ENCODE results near the gene SYT1.
A peak's percentile ranks its signal among the peaks of the same experiment; 100 is the strongest.

SYT1 gene

GRCh38 chr12:78916845-78917480, 52.4 kb downstream of the SYT1 start:
- no peaks in the 10 kb centered on the region for H3K36me3 ChIP-seq (ENCODE audit: low read depth)
- no peaks in the 10 kb centered on the region for H3K9me3 ChIP-seq (ENCODE audit: severe bottlenecking)
- DNase-seq (ENCODE audit: low spot score) (no peak), ATAC-seq (ENCODE audit: low read depth) (peak; percentile 66; the same call in 2 of the 3 replicates)
- no peak for TF ChIP-seq CTCF (IDR thresholded peaks at IDR 0.05; ENCODE audit: poor library complexity, severe bottlenecking)
- no peak overlapping the region for H3K27ac ChIP-seq (ENCODE audit: poor library complexity, severe bottlenecking)
- no peaks in the 10 kb centered on the region for H3K27me3 ChIP-seq (ENCODE audit: insufficient read depth, poor library complexity, severe bottlenecking)
- no peak overlapping the region for H3K4me3 ChIP-seq (ENCODE audit: severe bottlenecking)
- peaks cover 14% of the 10 kb centered on the region for H3K4me1 ChIP-seq (ENCODE audit: insufficient read depth, poor library complexity, severe bottlenecking)

GRCh38 chr12:78917513-78917912, 52.9 kb downstream of the SYT1 start:
- H3K27me3 ChIP-seq (ENCODE audit: insufficient read depth, poor library complexity, severe bottlenecking): no peaks in the 10 kb centered on the region
- H3K27ac ChIP-seq (ENCODE audit: poor library complexity, severe bottlenecking): no peak overlapping the region
- peaks cover 14% of the 10 kb centered on the region for H3K4me1 ChIP-seq (ENCODE audit: insufficient read depth, poor library complexity, severe bottlenecking)
- no peak overlapping the region for H3K4me3 ChIP-seq (ENCODE audit: severe bottlenecking)
- H3K9me3 ChIP-seq (ENCODE audit: severe bottlenecking): no peaks in the 10 kb centered on the region
- ATAC-seq (ENCODE audit: low read depth) (no peak), DNase-seq (ENCODE audit: low spot score) (no peak)
- TF ChIP-seq CTCF (IDR thresholded peaks at IDR 0.05; ENCODE audit: poor library complexity, severe bottlenecking): no peak
- H3K36me3 ChIP-seq (ENCODE audit: low read depth): no peaks in the 10 kb centered on the region

GRCh38 chr12:78918268-78918667, 53.7 kb downstream of the SYT1 start:
- ATAC-seq (ENCODE audit: low read depth) (no peak), DNase-seq (ENCODE audit: low spot score) (no peak)
- Histone ChIP-seq H3K36me3 (ENCODE audit: low read depth) (no peaks in the 10 kb centered on the region), H3K9me3 (ENCODE audit: severe bottlenecking) (no peaks in the 10 kb centered on the region), H3K27ac (ENCODE audit: poor library complexity, severe bottlenecking) (no peak overlapping the region), H3K4me1 (ENCODE audit: insufficient read depth, poor library complexity, severe bottlenecking) (peaks cover 14% of the 10 kb centered on the region), H3K4me3 (ENCODE audit: severe bottlenecking) (no peak overlapping the region), H3K27me3 (ENCODE audit: insufficient read depth, poor library complexity, severe bottlenecking) (no peaks in the 10 kb centered on the region)
- TF ChIP-seq CTCF (IDR thresholded peaks at IDR 0.05; ENCODE audit: poor library complexity, severe bottlenecking): no peak

GRCh38 chr12:78928200-78929074, 63.9 kb downstream of the SYT1 start:
- H3K9me3 ChIP-seq (ENCODE audit: severe bottlenecking): no peaks in the 10 kb centered on the region
- no peak for DNase-seq (ENCODE audit: low spot score)
- TF ChIP-seq CTCF (IDR thresholded peaks at IDR 0.05; ENCODE audit: poor library complexity, severe bottlenecking): no peak
- peak overlapping the region; percentile 69 for H3K27ac ChIP-seq (ENCODE audit: poor library complexity, severe bottlenecking)
- H3K4me3 ChIP-seq (ENCODE audit: severe bottlenecking): no peak overlapping the region
- H3K36me3 ChIP-seq (ENCODE audit: low read depth): no peaks in the 10 kb centered on the region
- H3K4me1 ChIP-seq (ENCODE audit: insufficient read depth, poor library complexity, severe bottlenecking): peaks cover 22% of the 10 kb centered on the region
- peak; percentile 99 for ATAC-seq (ENCODE audit: low read depth)
- no peaks in the 10 kb centered on the region for H3K27me3 ChIP-seq (ENCODE audit: insufficient read depth, poor library complexity, severe bottlenecking)

- Histone ChIP-seq H3K4me1 (ENCODE audit: insufficient read depth, poor library complexity, severe bottlenecking) (peaks cover 22% of the 10 kb centered on the region), H3K27me3 (ENCODE audit: insufficient read depth, poor library complexity, severe bottlenecking) (no peaks in the 10 kb centered on the region), H3K36me3 (ENCODE audit: low read depth) (no peaks in the 10 kb centered on the region), H3K4me3 (ENCODE audit: severe bottlenecking) (no peak overlapping the region), H3K9me3 (ENCODE audit: severe bottlenecking) (no peaks in the 10 kb centered on the region), H3K27ac (ENCODE audit: poor library complexity, severe bottlenecking) (peak overlapping the region; percentile 69)
- no peak for TF ChIP-seq CTCF (IDR thresholded peaks at IDR 0.05; ENCODE audit: poor library complexity, severe bottlenecking)
- peak; percentile 40 for DNase-seq (ENCODE audit: low spot score)
- peak; percentile 44 for ATAC-seq (ENCODE audit: low read depth)
Observed at GRCh38 chr12:78929075-78929418, 64.5 kb downstream of the SYT1 start.

Data from RWPE2 (cell line).